HG02884 (cell line): ENCODE results near the gene ALG14.

Experiments
- ATAC-seq: cut with Tn5 transposase; IDR thresholded peaks from one replicate; pipeline ENCODE4 v1.9.1; 2021; ENCODE audit warnings: mild to moderate bottlenecking, moderate library complexity; ENCODE audit not compliant: unreplicated experiment

The ALG14 gene

DNA sequence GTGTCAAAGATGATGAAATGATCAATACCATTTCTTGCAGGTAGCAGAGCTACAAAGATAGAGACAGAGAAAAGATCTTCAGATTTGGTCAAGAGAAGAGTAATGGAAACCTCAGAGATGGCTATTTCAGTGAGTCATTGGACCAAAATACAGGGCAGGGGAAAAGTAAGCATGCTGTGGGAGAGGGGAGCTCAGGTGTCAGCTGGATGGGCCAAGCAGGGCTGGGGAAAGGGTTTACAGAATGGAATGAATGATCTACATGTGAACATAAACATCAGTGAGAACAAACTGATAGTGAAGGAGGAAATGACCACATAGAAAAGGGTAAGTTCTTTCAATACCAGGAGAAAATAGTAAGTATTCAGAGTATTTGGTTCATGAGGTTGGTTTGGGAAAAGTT lies 84.4 kb downstream of the ALG14 start:
- ATAC-seq = no peak

DNA sequence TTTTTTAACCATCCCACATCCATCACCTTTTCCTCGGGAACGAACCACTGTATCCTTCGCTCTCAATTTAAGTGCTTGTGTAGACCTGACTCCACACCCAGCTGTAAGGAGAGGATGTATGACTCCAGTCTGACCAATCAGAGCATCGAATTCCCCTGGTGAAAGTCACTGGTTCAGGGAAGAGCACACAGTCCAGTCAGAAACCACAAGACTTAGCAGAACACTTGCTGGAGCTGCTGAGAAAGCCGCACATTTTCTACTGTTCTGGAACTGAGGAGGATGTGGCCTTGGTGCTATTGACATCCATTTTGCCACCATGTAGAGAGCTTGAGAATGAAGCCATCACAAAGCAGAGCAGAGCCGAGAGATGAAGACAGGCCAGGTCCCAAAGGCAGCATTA lies 86.0 kb downstream of the ALG14 start:
- ATAC-seq = no peak

DNA sequence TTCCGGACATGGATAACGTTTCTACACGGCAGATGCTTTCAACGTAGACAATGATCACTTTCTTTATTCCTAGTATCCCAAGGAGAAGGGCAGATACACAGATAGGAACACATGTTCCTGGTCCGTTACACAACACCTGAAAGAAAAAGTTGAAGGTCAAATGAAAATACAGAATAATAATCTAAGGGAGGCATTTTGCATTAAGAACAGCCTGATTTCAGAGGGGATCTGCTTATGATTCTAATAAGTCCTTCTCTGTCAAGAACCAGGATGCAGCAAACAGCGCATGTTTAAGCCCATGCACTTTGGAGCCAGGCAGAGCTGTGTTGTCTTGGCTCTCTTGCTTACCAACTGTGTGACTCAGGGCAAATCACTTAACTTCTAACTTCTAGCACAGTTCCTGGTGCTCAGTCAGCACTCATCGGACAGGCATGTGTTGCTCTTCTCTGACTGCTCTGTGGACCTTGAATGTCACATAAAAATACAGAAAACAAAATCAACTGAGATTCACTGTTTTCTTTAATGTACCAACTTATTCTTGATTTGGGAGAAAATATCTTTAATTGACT lies 89.5 kb downstream of the ALG14 start:
- ATAC-seq = no peak

DNA sequence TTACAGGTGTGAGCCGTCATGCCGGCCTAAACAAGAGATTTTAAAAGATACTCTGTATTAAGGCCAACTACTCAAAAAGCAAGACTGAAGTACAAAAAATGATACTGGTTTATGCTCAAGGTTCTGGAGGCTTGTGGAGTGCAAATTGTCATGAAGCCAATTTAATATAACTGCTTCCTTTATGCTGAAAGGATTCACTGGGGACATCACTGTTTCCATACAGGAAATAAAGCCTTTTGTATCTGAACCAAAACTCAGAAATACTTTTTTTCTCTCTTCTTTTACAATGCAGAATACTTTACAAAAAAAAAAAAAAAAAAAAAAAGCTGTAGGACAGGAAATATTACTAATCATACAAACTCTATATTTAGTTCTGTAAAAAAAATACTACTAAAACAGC lies 90.4 kb downstream of the ALG14 start:
- no peak for ATAC-seq

DNA sequence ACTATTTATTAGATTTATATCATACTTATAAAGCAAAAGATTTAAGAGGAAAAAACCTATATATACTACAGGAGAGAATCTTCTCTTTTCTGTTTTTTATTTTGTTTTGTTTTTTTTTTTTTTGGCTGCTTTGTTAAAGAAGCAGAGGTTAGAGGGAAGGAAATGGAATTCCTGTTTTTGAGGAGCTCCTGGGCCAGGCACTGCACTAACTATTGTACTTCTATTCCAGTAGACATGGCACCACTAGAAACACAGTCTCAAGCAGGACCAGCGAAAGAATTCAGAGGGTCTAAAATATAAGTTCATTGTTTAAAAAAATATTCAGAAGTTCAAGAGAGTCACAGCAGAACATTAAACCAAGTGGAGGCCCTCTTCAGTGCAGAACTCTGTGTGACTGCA lies 91.2 kb downstream of the ALG14 start:
- ATAC-seq = no peak

DNA sequence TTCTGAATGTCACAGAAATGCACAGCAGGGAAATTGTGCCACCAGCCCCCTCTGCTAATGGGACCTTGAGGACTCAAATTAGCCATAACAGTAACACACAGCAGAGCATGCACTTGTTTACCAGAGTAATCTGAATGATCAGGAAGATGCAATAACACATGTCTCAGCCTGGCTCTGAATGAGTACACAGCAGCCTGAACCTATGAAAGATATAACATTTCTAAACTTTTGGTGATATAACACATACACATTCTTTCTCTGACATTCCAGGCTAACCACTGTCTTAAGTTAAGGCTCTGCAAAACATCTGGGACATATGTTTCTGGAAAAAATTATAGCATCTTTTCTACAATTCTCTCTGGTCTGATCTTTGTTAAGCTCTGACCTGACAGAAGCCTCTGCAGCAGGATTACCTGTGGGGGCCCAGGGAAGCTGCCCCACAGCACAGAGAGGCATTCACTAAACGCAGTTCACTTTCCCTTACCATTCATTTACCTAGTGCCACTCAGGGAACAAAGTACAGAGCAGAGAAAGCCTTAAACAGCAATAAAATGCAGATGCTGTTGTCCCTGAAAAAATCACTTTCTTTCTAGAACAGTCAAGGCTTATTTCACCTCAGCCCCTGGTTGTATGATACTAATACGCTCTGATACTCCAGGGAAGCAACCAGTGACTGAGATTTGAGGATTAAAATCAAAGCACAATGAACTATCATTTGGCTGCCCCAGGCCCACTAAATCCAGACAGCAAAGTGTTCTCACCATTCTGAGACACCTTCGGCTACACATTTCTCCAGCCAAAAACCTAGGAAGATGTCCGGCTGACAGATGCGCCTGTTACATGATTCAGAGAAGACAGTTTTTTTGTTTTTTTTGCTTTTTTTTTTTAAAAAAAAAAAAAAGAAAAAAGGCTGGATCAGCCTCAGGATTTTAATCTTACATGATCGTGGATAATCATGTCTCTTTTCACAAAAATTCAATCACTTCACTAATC lies 91.9 kb downstream of the ALG14 start:
- ATAC-seq = no peak

DNA sequence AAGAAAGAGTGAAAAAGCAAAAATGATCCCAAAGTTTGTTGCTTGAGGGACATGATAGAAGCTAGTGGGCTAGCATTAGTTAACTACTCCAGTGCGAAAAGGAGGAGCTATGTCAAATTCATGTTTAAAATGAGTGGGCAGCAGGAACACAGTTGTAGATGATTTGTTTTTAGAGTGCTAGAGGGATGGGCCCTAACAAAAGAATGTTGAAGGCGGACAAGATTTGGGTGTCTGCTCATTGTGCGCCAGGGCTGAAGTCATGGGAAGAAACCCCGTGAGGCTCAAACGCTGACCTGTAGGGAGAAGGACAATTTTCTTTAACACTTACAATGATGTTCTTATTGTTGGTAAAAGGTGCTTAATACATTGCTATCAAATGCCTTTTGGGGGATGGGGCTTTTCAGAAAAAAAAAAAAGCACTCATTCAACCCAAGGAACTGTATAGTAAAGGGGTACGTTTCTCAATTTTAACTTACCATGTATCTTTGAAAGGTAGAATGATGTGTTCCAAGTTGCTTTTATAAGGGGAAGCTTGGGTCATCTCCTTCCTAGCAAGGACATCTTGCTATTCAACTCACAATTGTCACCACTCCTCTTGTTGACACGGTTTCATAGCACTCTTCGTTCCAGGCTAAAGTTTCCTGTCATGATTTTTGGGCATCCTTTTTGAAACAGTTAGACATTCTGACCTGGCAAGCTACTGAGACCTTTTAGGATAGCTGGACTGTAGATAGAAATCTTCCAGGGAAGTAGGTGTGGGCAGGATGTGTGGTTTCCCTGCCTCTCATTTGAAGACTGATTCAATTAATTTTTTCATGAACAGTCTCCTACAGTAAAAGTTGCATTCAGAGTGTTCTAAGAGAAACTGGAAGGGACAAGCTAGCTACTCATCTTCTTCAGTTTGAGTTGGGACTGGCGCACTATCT lies 92.8 kb downstream of the ALG14 start:
- ATAC-seq = no peak

DNA sequence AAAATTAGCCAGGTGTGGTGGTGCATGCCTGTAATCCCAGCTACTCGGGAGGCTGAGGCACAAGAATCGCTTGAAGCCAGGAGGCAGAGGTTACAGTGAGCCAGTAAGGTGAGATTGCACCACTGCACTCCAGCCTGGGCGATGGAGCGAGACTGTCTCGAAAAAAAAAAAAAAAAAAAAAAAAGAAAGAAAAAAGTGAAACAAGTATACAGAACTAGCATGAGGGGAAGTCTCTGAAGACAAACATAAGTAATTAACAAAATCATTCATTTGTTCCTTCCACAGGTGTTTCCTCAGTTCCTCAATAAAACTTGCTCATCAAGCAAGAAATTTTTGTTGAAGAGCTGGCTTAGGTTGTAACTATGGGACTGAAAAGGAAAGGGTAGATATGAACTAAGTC lies 93.6 kb downstream of the ALG14 start:
- ATAC-seq = no peak

DNA sequence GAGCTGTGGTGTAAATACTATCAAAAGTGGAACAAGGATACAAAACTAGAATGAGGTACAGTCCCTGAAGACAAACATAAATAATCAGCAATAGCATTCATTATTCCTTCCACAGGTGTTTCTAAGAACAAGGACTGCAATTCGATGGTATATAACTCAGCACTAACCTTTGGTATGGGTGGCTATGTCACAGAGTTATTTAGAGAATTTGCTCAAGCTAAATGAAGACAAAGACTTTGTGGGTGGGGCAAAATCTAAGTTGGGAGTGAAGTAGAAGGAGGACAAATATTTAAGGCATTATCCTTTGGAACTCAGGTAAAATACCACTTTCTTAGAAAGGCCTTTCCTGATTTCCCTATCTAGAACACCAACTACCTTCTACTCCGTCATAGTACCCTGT lies 94.3 kb downstream of the ALG14 start:
- ATAC-seq = no peak

DNA sequence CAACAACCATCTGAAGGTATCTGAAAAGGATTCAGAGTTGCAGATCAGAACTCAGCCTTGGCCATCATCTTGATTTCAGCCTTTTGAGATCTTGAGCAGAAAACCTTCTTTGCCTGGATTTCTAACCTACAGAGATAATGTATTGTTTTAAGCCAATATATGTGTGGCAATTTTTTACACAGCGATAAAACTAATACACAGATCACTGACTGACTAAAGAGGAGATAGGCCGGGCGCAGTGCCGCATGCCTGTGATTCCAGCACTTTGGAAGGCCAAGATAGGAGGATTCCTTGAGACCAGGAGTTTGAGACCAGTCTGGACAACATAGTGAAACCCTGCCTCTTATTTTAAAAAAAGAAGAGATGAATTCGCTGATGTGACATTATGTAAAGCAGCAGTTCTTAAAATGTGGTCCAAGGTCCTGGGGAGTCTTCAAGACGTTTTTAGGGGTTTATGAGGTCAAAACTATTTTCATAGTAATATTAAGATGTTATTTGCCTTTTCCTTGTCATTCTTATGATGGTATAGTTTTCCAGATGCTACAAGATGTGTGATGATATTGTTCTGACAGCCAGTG lies 95.7 kb downstream of the ALG14 start:
- ATAC-seq = no peak

DNA sequence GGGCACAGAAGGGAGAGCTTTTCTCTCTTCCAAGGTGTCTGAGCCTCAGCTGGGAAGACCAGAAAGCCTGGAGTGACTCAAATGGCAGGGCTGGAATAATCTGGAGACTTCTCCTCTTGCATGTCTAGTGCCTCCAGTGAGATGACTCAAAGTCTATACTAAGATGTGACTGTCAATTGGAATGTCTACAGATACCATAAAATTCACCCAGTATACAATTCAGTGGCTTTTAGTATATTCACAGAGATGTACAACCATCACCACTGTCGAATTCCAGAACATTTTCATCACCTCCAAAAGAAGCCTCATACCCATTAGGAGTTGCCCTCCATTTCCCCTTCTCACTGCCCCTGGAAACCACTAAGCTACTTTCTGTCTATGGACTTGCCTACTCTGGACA lies 97.9 kb downstream of the ALG14 start:
- no peak for ATAC-seq

DNA sequence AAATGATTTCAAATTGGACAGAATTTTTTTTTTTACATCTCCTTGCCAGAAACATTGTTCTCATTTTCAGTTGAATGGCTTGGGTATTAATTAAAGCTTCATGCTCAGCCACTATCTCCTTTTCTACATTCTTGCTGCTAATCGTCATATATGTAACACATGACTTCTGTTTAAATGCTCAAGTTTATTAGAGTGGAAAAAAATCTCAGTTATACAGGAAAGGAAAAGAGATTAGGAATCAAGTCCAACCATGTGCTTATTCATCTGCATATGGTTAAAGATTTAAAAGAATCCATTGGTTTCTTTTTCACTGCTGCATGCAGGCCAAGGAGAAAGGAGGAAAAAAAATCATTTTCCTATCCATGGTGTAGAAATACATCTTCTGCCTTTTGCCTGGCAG lies 98.5 kb downstream of the ALG14 start:
- no peak for ATAC-seq

DNA sequence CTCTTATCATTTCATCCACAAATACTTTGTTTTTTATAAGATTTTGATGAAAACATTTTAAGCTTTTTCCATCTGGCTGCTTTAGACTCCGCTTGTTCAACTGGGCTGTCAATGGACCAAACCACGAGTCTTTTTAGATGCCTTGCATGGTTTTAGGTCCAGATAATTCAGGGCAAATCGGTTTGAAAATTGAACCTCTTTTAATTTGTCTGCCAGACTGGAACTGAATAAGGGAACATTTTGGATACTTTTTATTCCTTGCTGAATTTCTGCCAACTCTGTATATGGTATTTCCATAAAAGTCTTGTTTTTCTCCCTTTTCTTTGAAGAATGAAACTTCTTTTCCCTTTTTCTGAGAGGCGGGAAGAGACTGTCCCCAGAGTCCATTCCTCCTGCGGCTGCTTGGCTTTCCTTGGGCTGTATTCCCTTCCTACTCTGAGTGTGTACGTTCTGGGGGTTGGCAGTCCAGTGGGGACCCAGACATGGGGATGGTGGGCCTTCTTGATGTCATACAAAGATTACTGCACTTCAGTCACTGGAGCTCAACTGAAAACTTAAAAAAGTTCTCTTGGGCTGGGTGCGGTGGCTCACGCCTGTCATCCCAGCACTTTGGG lies 99.3 kb downstream of the ALG14 start:
- no peak for ATAC-seq

DNA sequence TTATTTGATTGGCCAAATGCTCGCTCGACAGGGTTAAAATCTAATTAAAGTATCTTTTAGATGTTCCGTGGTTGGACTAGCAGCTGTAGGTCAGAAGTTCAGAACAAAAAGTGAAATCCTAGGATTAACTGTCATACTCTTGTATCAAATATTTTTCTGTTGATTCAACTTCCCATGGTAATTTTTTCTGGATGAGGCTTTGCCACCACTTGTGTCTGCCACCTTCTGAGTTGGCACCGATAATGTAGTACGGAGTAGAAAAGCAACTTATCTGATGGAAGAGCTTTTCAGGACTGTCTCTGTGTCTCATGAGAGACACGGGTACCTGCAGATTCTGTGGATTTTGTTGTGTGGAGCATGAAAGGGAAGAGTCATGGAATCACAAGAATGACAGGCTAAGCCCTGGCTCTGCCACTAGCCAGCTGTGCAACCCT lies 101.2 kb downstream of the ALG14 start:
- no peak for ATAC-seq

DNA sequence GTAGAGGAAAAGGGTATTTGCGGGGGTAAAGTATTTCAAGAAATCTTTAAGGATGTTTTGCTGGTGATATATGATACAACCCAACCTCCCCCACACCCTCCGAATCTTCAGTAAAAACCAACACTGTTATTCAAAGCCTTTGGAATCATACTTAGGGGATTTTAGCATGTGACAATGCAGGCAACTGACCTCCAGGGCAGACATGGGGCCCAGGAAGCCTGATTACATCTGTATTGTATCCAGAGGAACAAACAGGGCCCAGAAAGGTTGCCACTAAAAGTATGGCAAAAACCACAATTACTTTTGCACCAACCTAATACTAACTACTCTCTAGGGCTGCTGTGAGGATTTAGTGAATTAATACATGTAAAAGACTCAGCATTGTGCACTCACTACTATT lies 102.0 kb downstream of the ALG14 start:
- no peak for ATAC-seq

DNA sequence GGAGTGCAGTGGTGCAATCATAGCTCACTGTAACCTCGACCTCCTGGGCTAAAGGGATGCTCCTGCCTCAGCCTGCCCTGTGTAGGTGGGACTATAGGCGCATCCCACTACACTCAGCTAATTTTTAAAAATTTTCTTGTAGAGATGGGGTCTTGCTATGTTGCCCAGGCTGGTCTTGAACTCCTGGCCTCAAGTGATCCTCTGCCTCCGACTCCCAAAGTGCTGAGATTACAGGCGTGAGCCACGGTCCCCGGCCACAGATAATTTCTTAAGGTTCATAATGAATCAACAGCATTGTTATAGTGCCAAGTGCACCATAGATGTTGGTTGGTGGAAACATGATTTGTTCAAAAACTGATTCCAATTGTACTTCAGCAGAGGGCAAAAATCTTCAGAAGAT lies 103.6 kb downstream of the ALG14 start:
- no peak for ATAC-seq

DNA sequence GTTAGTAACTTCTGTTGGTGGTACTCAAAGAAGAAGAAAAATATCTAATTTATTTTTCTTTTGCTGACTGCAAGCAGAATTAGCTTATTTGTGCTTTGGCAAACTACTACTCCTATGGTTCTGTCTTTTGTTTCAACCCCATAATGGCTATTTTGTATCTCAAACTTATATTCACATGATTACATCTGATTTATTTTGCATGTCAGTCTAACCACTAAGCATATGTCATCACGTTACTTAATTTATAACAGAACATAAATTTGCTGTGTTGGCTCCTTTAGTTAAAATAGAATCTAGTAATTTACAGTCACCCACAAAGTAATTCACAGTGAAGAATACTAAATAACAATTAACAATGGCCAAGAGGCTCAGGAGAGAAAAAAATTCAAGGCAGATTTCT lies 106.7 kb downstream of the ALG14 start:
- no peak for ATAC-seq

DNA sequence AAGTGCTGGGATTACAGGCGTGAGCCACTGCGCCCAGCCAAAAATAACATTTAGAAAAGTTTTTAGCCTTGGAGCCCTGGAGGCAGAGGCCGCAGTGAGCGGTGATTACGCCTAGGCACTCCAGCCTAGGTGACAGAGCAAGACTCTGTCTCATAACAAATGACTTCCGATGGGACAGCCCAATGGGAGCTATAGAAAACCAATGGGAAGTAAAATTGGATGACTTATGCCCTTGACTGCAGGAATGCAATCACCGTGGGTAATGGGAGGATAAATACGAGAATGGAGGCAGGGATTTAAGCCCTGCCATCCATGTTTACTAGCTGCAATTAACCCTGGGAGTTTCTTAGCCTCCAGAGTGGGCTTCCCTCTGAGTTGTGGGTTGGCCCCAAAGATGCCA lies 108.9 kb downstream of the ALG14 start:
- no peak for ATAC-seq

DNA sequence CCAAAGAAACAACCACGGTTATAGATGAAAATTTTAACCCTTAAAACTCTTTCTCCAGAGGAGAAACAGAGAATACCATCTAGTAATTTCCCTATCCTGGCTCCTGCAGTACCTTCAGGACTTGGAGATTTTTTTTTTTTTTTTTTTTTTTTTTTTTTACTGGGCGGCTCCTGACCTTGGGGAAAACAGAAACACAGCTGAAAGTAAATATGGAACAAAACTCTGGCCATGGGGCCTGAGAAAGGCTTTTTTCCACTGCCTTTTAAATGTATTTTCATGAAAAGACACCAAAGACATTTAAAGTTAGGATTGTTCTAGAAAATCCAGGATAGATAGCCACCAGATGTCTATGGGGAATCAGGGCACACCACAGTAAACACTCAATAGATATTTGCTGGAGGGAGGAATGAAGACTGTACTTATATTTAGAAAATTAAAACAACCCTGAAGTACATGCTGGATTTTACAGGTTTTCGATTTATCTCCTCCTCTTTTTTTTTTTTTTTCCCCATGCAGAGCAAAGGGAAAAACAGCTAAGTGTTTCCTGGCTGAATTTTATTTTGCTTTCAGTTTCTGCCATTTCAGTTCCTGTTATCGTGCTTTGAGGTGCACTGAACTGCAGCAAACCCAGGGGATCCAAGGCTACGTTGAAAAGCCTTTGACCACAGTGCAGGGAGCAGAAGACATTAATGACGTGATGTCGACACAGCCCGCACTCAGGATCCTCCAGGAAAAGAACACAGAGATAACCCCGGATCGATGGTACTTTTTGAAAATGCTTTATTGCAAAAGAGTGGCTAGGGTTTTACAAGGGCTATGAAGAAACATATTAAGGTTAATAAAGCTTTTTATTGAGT lies 110.1 kb downstream of the ALG14 start:
- ATAC-seq = peak; percentile 95

DNA sequence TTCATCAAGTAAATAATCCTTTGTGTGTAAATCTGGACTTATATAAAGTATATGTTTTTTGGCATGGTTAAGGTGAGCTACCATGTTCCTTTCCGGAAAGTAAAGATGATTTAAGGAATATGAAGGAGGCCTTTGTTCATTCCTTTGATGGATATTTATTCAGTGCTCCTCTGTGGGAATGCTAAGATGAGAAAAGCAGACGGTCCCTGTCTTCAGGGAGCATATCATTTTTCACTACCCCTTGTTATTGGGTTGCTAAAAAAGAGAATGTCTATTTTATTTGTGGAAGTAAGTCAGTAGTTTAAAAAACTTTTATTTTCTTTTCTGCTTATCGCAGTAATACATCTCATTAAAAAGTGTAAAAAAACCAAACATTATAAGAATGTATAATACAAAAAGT lies 110.8 kb downstream of the ALG14 start:
- no peak for ATAC-seq
